Fibroblast of mammary gland (primary cell): ENCODE measurements around the gene IFNL4.

Experiments used
- DNase-seq: peaks from one replicate; pipeline ENCODE4 v3.0.0-alpha.2; 2010; ENCODE audit warnings: low read depth
- H3K4me3 ChIP-seq: 2 replicates; pipeline ENCODE4 v1.5.1; 2011; ENCODE audit warnings: low read depth, mild to moderate bottlenecking, low read length, moderate library complexity; ENCODE audit not compliant: control insufficient read depth
- TF ChIP-seq, protein P1 (sequence below): conservative IDR thresholded peaks from 2 replicates; pipeline ENCODE4 v1.5.1; 2011; ENCODE audit warnings: low read depth, low read length, inconsistent platforms; ENCODE audit not compliant: control insufficient read depth, insufficient read depth

IFNL4 gene

DNA sequence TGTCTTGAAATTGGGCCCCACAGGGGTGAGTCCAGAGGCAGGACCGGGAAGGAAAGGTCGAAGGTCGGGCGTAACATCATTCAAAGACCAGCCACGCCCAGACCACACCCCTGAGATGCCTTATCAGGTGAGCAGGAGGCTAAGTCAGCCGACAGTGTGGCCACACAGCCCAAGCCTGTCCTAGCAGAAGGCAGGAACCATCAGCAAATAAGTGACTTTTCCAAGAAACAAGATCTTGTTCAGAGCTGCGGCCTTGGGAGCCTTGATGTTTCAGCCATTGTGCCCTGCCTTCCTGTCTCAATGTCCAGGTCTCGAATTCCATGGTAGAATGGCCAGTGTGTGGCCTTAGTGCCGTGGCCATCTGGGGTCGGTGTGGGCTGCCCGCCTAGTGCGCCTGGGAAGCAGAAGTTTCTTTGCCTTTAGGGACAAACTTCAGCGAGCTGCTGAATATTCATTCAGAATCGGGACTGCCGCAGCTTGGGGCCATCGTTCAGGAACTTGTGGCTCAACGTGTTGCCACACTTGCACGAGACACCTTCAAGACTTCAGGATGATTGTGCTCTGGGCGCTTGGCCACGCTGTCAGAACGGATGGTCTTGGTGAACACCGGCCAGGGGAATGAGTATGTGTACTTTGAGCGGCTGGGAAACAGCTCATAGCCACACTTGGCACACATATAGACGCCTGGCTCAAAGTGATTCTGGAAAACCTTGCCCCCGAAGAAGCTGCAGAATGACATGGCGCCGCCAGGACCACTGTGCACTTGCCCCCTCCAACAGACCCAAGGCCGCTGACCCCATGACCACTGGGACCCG, 6.1 kb upstream of the IFNL4 start:
- H3K4me3 ChIP-seq = no peak overlapping the region
- TF ChIP-seq, protein P1, sequence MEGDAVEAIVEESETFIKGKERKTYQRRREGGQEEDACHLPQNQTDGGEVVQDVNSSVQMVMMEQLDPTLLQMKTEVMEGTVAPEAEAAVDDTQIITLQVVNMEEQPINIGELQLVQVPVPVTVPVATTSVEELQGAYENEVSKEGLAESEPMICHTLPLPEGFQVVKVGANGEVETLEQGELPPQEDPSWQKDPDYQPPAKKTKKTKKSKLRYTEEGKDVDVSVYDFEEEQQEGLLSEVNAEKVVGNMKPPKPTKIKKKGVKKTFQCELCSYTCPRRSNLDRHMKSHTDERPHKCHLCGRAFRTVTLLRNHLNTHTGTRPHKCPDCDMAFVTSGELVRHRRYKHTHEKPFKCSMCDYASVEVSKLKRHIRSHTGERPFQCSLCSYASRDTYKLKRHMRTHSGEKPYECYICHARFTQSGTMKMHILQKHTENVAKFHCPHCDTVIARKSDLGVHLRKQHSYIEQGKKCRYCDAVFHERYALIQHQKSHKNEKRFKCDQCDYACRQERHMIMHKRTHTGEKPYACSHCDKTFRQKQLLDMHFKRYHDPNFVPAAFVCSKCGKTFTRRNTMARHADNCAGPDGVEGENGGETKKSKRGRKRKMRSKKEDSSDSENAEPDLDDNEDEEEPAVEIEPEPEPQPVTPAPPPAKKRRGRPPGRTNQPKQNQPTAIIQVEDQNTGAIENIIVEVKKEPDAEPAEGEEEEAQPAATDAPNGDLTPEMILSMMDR = no peak
- no peak for DNase-seq

DNA sequence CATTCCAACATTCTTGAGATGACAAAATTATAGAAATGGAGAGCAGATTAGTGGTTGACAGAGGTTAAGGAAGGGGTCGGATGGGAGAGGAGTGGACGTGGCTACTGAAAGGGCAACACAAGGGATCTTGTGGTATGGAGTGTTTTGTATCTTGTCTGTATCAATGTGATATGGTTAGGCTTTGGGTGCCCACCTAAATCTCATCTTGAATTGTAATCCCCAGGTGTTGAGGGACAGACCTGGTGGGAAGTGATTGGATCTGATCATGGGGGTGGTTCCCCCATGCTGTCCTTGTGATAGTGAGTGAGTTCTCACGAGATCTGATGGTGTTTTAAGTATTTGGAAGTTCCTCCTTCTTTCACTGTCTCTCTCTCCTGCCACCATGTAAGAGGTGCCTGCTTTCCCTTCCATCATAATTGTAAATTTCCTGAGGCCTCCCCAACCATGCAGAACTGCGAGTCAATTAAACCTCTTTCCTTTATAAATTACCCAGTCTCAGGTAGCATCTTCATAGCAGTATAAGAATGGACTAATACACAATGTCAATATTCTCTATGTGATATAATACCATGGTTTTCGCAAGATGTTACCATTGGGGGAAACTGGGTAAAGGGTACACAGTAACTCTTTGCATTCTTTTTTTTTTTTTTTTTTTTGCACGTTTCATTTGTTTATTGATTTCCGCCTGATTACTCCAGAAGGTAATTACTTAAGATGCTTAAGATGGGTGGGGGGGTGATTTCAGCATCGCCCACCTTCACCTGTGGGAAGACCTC, 4.9 kb upstream of the IFNL4 start:
- DNase-seq = no peak
- H3K4me3 ChIP-seq = no peak overlapping the region
- TF ChIP-seq, protein P1 = no peak

DNA sequence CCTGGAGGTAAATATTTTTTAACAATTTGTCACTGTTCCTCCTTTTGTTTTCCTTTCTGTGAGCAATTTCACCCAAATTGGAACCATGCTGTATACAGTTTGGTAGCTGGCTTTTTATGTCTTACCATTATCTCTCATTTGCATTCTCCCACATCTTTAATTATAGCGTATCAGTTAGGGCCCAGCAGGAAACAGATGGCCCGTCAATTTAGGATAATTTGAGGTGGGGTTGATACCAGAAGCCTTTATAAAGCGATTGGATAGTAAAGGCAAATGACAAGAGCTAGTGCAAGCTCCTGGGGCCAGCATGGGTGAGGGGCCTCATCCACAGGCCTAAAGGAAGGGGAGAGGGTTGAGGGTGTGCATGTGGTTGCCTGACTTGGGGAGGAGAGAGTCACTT, 3.8 kb upstream of the IFNL4 start:
- TF ChIP-seq, protein P1 = no peak
- no peak for DNase-seq
- H3K4me3 ChIP-seq = no peak overlapping the region

DNA sequence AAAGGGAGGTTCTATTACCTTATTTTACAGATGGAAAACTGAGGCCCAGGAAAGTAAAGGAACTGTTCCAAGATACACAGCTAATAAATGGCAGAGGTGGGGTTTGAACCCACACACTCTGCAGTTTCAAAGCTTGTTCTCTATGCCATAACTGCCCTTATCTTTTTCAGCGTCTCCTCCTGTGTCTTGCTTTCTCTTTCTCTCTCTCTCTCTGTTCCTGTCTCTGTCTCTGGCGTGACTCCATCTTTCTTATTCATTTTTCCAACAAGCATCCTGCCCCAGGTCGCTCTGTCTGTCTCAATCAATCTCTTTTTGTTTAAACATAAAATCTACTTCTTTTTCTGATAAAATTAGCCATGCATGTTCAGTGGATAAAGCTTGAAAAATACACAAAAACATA, 3.2 kb upstream of the IFNL4 start:
- DNase-seq = no peak
- no peak overlapping the region for H3K4me3 ChIP-seq
- TF ChIP-seq, protein P1 = no peak

DNA sequence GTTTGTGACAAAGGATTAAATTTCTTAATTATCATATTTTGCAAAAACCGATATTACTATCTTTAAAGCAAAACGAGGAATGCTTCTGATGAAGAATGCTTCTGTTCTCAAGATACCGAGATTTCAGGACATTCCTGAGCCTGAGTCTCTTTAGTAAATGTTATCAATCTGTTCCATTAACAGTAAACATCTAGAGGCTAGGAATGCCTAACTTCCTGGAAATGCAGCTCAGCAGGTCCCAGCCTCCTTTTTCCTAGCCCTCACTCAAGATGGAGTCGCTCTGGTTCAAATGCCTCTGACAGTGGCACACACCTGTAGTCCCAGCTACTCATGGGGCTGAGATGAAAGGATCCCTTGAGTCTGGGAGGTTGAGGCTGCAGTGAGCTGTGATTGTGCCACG, 2.4 kb upstream of the IFNL4 start:
- TF ChIP-seq, protein P1 = no peak
- no peak for DNase-seq
- H3K4me3 ChIP-seq = no peak overlapping the region

DNA sequence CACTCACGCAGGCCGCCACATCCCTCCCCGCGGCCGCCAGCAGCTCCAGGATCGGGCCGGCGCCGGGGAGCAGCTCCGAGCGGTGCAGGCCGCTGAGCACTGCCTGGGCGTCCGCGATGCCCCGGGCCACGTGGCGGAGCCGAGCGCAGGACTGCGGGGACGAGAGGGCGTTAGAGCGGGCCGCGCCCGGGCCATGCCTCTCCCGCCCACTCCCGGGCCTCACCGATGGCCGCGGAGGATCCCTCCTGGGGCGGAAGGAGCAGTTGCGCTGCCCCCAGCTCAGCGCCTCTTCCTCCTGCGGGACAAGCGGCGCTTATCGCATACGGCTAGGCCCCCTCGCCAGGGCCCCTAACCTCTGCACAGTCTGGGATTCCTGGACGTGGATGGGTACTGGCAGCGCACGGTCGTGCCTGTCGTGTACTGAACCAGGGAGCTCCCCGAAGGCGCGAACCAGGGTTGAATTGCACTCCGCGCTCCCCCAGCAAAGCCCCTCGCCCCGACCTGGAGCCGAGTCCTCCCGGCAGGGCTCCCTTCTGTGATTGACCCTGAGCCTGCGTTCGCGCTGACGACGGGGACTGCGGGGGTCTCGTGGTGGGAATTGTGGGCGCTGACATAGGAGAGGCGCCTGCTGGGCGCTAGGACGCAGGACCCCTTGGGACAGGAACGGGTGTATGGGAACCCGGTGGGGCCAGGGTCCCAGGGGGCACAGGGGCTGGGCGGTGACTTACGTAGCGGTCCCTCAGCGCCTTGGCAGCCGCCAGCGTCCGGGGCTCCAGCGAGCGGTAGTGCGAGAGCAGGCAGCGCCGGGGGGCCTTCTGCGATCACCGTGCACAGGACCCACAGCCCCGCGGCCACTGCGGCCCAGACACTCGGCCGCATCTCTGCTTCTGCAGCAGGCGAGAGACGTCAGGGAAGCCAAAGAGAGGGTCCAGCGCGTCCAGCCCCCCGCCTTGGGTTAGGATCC, 673 bp downstream of the IFNL4 start:
- TF ChIP-seq, protein P1 = no peak
- DNase-seq = no peak
- no peak overlapping the region for H3K4me3 ChIP-seq
